GM12878 (cell line): ENCODE results near the gene CD164L2. TPM values are rescaled to one million over a fixed set of nuclear protein-coding genes. Genes with fewer than 3 reads are reported as not detected.
A peak's percentile ranks its signal among the peaks of the same experiment; 100 is the strongest.

Experiments
- BHLHE40 ChIP-seq, 2 experiments: fragments of 450-650 bp in 1 of 2; IDR thresholded peaks; 2 replicates each; pipeline ENCODE4 v1.6.1; 2011 to 2017; ENCODE audit warnings: low read depth in 2 of 2, borderline replicate concordance in 1 of 2, improper control_type of control experiment in 1 of 2, low read length in 1 of 2, mild to moderate bottlenecking in 1 of 2
- CBX3 ChIP-seq: fragments of 200-600 bp; sonication (generic); IDR thresholded peaks from 2 replicates; pipeline ENCODE4 v1.6.1; 2016; ENCODE audit warnings: low read depth, borderline replicate concordance
- CEBPZ ChIP-seq: fragments of 150-350 bp; IDR thresholded peaks from 2 replicates; pipeline ENCODE4 v1.6.1; 2016; ENCODE audit warnings: low read depth, low read length
- CHD2 ChIP-seq: IDR thresholded peaks from 2 replicates; pipeline ENCODE4 v1.6.1; 2011; ENCODE audit warnings: low read depth, low read length, improper control_type of control experiment, borderline replicate concordance
- ETV6 ChIP-seq, 2 experiments: fragments of 450-650 bp in 1 of 2; IDR thresholded peaks in 1 of 2; conservative IDR thresholded peaks in 1 of 2; 2 replicates each; pipeline ENCODE4 v1.6.1; 2014; ENCODE audit warnings: antibody characterized with exemption in 1 of 2, borderline replicate concordance in 1 of 2, low read depth in 1 of 2, mild to moderate bottlenecking in 1 of 2, moderate library complexity in 1 of 2
- FOS ChIP-seq: IDR thresholded peaks from 3 replicates; pipeline ENCODE4 v1.6.1; 2011; ENCODE audit warnings: borderline replicate concordance; ENCODE audit not compliant: insufficient read length; ENCODE audit errors: extremely low read depth
- FOXK2 ChIP-seq: fragments of 450-650 bp; IDR thresholded peaks from 2 replicates; pipeline ENCODE4 v1.6.1; 2017; ENCODE audit warnings: mild to moderate bottlenecking, moderate library complexity
- MTA3 ChIP-seq: IDR thresholded peaks from 2 replicates; pipeline ENCODE4 v1.6.1; 2012; ENCODE audit warnings: low read length, inconsistent platforms, borderline replicate concordance
- MYB ChIP-seq: fragments of 150-350 bp; IDR thresholded peaks from 2 replicates; pipeline ENCODE4 v1.6.1; 2014; ENCODE audit warnings: mild to moderate bottlenecking, low read depth, low read length, borderline replicate concordance
- NFIC ChIP-seq: IDR thresholded peaks from 2 replicates; pipeline ENCODE4 v1.6.1; 2012; ENCODE audit warnings: low read depth, mild to moderate bottlenecking, inconsistent platforms, low read length, moderate library complexity
- NFXL1 ChIP-seq: fragments of 450-650 bp; IDR thresholded peaks from 2 replicates; pipeline ENCODE4 v1.6.1; 2017; ENCODE audit warnings: antibody characterized with exemption, mild to moderate bottlenecking, borderline replicate concordance
- PAX8 ChIP-seq: fragments of 450-650 bp; IDR thresholded peaks from 2 replicates; pipeline ENCODE4 v1.6.1; 2017; ENCODE audit warnings: mild to moderate bottlenecking, moderate library complexity
- PKNOX1 ChIP-seq: fragments of 450-650 bp; IDR thresholded peaks from 2 replicates; pipeline ENCODE4 v1.6.1; 2016; ENCODE audit warnings: mild to moderate bottlenecking
- RAD21 ChIP-seq: IDR thresholded peaks from 2 replicates; pipeline ENCODE4 v1.6.1; 2011; ENCODE audit warnings: mild to moderate bottlenecking, low read depth, low read length, moderate library complexity; ENCODE audit not compliant: insufficient read depth
- RB1 ChIP-seq: fragments of 450-650 bp; formaldehyde crosslinking; IDR thresholded peaks from 2 replicates; pipeline ENCODE4 v1.6.1; 2017; ENCODE audit warnings: mild to moderate bottlenecking, borderline replicate concordance
- RFX5 ChIP-seq: IDR thresholded peaks from 2 replicates; pipeline ENCODE4 v1.6.1; 2011; ENCODE audit warnings: low read depth, low read length, improper control_type of control experiment
- SMAD5 ChIP-seq: IDR thresholded peaks from 2 replicates; pipeline ENCODE4 v1.6.1; 2016; ENCODE audit warnings: antibody characterized with exemption, low read depth
- SMC3 ChIP-seq: IDR thresholded peaks from 2 replicates; pipeline ENCODE4 v1.6.1; 2011; ENCODE audit warnings: low read length, improper control_type of control experiment, borderline replicate concordance
- STAT1 ChIP-seq: fragments of 450-650 bp; conservative IDR thresholded peaks from 2 replicates; pipeline ENCODE4 v1.6.1; 2014; ENCODE audit warnings: antibody characterized with exemption, mild to moderate bottlenecking
- polyA plus RNA-seq, 11 experiments: library from polyadenylated mRNA; depleted of rRNA in 4 of 11; unstranded in 6 of 11; stranded (reverse) in 5 of 11; fragments of >200 nt; fragmentation: Nextera tagmentation in 4 of 11; fragmentation: Illumina TruSeq in 1 of 11; extraction: Ambion mirVana in 4 of 11; extraction: Trizol in 1 of 11; gene quantifications; 1 replicate in 1 of 11; 2 replicates in 10 of 11; pipeline versions ENCODE4 v1.2.1 to v1.2.3, GENCODE V29; 2011 to 2016; ENCODE audit warnings: inconsistent platforms in 2 of 11, missing spikeins in 2 of 11, low read depth in 1 of 11
- total RNA-seq, 4 experiments: library from RNA; depleted of rRNA in 3 of 4; stranded (reverse); fragments of >200 nt in 3 of 4; fragmentation: Illumina TruSeq in 1 of 4; extraction: Trizol in 1 of 4; gene quantifications; 2 replicates each; pipeline versions ENCODE4 v1.2.1 to v1.2.3, GENCODE V29; 2013 to 2021
- TF ChIP-seq, protein P1 (sequence below): fragments of 450-650 bp; IDR thresholded peaks from 2 replicates; pipeline ENCODE4 v1.6.1; 2017; ENCODE audit warnings: low read depth, mild to moderate bottlenecking, moderate library complexity
- TF ChIP-seq, protein P2 (sequence below): IDR thresholded peaks from 2 replicates; pipeline ENCODE4 v1.6.1; 2012; ENCODE audit warnings: low read length, inconsistent platforms
- TF ChIP-seq, protein P3 (sequence below): IDR thresholded peaks from 2 replicates; pipeline ENCODE4 v1.6.1; 2011; ENCODE audit warnings: low read depth, mild to moderate bottlenecking, low read length, moderate library complexity, borderline replicate concordance; ENCODE audit errors: extremely low read depth

CD164L2 gene
- total and polyA plus RNA-seq, 10 of the 15 experiments (the other 5 are each of a cell fraction or from before 2014, with no cell fraction given), result not detected

GRCh38 chr1:27416387-27417111, 33.4 kb upstream of the CD164L2 start (continued):
- TF ChIP-seq CEBPZ (no peak), FOXK2 (no peak), SMC3 (peak; percentile 90), STAT1 (no peak), RAD21 (peak; percentile 87), MTA3 (no peak), PKNOX1 (no peak), BHLHE40 (IDR thresholded peaks at IDR 0.05; ENCODE audit: borderline replicate concordance in 1 of 2, low read depth in 2 of 2, low read length in 1 of 2) (peak; percentile 54 to 65; a peak in 3 of 4 replicates), NFXL1 (no peak), RFX5 (no peak), CHD2 (no peak), RB1 (no peak), ETV6 (conservative IDR thresholded peaks at IDR 0.05 in 1 of 2, IDR thresholded peaks at IDR 0.05 in 1 of 2; ENCODE audit: borderline replicate concordance in 1 of 2, low read depth in 1 of 2) (no peak; a peak in 1 of 4 replicates), CBX3 (no peak), SMAD5 (no peak), FOS (no peak), MYB (no peak), NFIC (peak; percentile 59), PAX8 (no peak; the same call in 1 of the 2 replicates)
- TF ChIP-seq, protein P1, sequence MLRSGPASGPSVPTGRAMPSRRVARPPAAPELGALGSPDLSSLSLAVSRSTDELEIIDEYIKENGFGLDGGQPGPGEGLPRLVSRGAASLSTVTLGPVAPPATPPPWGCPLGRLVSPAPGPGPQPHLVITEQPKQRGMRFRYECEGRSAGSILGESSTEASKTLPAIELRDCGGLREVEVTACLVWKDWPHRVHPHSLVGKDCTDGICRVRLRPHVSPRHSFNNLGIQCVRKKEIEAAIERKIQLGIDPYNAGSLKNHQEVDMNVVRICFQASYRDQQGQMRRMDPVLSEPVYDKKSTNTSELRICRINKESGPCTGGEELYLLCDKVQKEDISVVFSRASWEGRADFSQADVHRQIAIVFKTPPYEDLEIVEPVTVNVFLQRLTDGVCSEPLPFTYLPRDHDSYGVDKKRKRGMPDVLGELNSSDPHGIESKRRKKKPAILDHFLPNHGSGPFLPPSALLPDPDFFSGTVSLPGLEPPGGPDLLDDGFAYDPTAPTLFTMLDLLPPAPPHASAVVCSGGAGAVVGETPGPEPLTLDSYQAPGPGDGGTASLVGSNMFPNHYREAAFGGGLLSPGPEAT, result peak; percentile 61; the same call in 1 of the 2 replicates
- TF ChIP-seq, protein P2, sequence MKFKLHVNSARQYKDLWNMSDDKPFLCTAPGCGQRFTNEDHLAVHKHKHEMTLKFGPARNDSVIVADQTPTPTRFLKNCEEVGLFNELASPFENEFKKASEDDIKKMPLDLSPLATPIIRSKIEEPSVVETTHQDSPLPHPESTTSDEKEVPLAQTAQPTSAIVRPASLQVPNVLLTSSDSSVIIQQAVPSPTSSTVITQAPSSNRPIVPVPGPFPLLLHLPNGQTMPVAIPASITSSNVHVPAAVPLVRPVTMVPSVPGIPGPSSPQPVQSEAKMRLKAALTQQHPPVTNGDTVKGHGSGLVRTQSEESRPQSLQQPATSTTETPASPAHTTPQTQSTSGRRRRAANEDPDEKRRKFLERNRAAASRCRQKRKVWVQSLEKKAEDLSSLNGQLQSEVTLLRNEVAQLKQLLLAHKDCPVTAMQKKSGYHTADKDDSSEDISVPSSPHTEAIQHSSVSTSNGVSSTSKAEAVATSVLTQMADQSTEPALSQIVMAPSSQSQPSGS, result peak; percentile 82
- TF ChIP-seq, protein P3, sequence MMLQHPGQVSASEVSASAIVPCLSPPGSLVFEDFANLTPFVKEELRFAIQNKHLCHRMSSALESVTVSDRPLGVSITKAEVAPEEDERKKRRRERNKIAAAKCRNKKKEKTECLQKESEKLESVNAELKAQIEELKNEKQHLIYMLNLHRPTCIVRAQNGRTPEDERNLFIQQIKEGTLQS, result no peak
